Measurements from ENCODE around the gene RALGDS. TPM values are rescaled to one million over a fixed set of nuclear protein-coding genes. Genes with fewer than 3 reads are reported as not detected.
A peak's percentile ranks its signal among the peaks of the same experiment; 100 is the strongest.

Gene RALGDS
- total and polyA plus RNA-seq, 5 experiments from 2014 or later, result 14.1 to 99.9 (median 35.5) TPM

DNA sequence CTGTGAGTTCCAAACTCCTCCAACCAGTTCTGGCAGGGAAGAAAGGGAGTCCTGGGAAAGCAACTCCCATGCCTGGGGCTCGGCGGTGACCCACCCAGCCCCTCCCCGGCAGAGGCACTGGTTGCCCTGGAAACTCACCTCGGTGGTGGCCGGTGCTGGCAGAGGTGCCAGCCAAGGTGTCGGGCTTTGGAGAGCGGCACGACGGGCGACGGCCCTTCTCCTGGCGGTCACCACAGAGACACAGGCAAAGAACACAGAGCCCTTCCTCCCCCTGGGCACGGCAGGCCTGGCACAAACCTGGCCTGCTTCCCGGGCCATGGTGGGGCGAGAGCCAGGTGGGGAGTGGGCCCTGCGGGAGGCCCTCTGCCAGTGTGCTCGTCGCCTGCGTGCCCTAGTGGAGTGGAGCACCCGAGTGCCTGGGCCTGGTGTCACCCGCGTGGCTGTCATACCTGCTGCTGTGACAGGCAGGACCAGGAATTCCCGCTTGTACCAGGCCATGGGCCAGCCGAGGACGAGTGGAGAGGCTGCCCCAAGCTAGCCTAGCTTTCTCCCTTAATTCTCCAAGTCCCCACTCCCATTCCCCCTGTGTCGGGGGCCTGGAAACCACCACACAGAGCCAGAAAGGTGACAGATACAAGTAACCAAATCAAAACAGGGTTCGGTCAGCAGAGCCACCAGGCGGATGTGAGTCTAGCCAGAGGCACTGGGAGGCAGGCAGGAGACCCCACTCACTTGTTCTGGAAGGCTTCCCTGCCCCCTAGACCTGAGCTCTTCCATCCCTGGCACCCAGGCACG is 8.2 kb upstream of the RALGDS start:
- POLR2A ChIA-PET, result interaction anchor here (0.6 to 6.0 kb wide), 4 partner anchors 8 to 311 kb away, joined by 4 to 99 read pairs (median 6); partner anchors contain the start of gene RALGDS
- H3K4me1 Mint-ChIP-seq, result peaks cover 40 to 87% (median 80%) of the 10 kb centered on the region in 4 donors
- no peaks in the 10 kb centered on the region for H3K9me3 Mint-ChIP-seq
- no peak for ATAC-seq
- H3K36me3 Mint-ChIP-seq, result peaks cover 0 to 2% (median 2%) of the 10 kb centered on the region in 3 donors
- no peak for DNase-seq
- H3K27ac Mint-ChIP-seq, result peak overlapping the region; percentile 57 to 100 (median 100)
- peak overlapping the region; percentile 18 to 90 (median 72) for H3K4me3 Mint-ChIP-seq
- no peaks in the 10 kb centered on the region for H3K27me3 Mint-ChIP-seq

GRCh38 chr9:133128152-133128551 is 7.1 kb upstream of the RALGDS start:
- DNase-seq, result no peak
- peaks cover 39 to 87% (median 80%) of the 10 kb centered on the region in 4 donors for H3K4me1 Mint-ChIP-seq
- no peaks in the 10 kb centered on the region for H3K27me3 Mint-ChIP-seq
- peaks cover 0 to 2% (median 2%) of the 10 kb centered on the region in 3 donors for H3K36me3 Mint-ChIP-seq
- peak overlapping the region; percentile 82 to 100 (median 90) for H3K27ac Mint-ChIP-seq
- no peak for ATAC-seq
- POLR2A ChIA-PET, result interaction anchor here (3.1 to 6.0 kb wide), 2 partner anchors 15 kb away, joined by 16 to 99 read pairs; no protein-coding TSS in a partner anchor
- peak overlapping the region; percentile 7 to 83 (median 67) for H3K4me3 Mint-ChIP-seq
- H3K9me3 Mint-ChIP-seq, result no peaks in the 10 kb centered on the region

GRCh38 chr9:133127340-133127981 is 6.4 kb upstream of the RALGDS start:
- POLR2A ChIA-PET, result interaction anchor here (1.1 to 3.1 kb wide), 3 partner anchors 16 to 97 kb away, joined by 3 to 16 read pairs (median 8); partner anchors contain the start of gene GTF3C5
- DNase-seq, result peak in 4 of 10 donors; percentile 39 to 63 (median 51)
- Mint-ChIP-seq H3K27ac (peak overlapping the region; percentile 82 to 100 (median 90)), H3K9me3 (no peaks in the 10 kb centered on the region), H3K36me3 (peaks cover 0 to 2% (median 2%) of the 10 kb centered on the region in 3 donors), H3K4me3 (peak overlapping the region; percentile 7 to 83 (median 67)), H3K4me1 (peaks cover 39 to 87% (median 75%) of the 10 kb centered on the region in 4 donors), H3K27me3 (no peaks in the 10 kb centered on the region)
- ATAC-seq, result peak; percentile 29 to 70

DNA sequence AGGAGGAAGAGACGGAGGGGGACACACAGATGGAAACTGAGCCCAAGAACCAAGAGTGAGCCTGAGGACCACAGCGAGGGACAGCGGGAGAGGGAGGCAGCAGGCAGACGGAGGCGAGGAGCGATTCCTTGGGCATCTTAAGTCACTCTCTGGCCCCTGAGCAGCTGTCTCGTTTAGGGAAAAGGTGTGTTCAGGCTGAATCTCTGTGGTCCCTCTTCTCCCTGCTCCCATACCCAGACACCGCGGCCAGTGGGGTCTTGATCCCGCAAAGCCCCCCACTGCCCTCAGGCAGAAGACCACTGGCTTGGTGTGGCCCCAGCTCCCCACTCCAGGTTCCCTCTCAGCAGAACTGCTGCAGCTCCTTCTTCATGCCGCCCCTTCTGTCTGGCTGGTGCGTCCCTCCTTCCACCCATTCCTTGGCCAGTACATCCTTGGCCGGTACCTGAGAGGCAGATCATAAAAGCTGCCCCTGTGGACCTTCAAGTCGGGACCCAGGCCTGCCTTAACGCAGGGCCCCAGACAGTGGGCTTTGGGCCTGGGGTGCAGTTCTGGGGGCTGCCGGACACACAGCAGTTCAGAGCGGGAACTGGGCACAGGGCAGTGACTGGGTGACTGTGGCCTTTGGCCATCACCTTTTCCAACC is 5.8 kb upstream of the RALGDS start:
- Mint-ChIP-seq H3K4me3 (peak overlapping the region; percentile 7 to 83 (median 72)), H3K4me1 (peaks cover 41 to 87% (median 73%) of the 10 kb centered on the region in 4 donors), H3K27ac (peak overlapping the region; percentile 60 to 100 (median 92)), H3K9me3 (no peaks in the 10 kb centered on the region), H3K36me3 (peaks cover 0 to 2% (median 2%) of the 10 kb centered on the region in 3 donors), H3K27me3 (no peaks in the 10 kb centered on the region)
- DNase-seq (no peak), ATAC-seq (no peak)
- POLR2A ChIA-PET, result interaction anchor here (0.6 to 3.1 kb wide), 4 partner anchors 17 to 96 kb away, joined by 3 to 16 read pairs (median 6); partner anchors contain the start of gene GTF3C5

GRCh38 chr9:133125941-133126696 is 5.1 kb upstream of the RALGDS start:
- DNase-seq, result peak in 4 of 10 donors; percentile 26 to 42 (median 32)
- POLR2A ChIA-PET, result interaction anchor here (0.6 to 3.1 kb wide), 8 partner anchors 8 to 96 kb away, joined by 3 to 16 read pairs (median 4); partner anchors contain the start of gene GTF3C5
- Mint-ChIP-seq H3K27me3 (no peaks in the 10 kb centered on the region), H3K27ac (peak overlapping the region; percentile 45 to 100 (median 91)), H3K4me1 (peaks cover 42 to 86% (median 71%) of the 10 kb centered on the region in 4 donors), H3K36me3 (peaks cover 0 to 2% (median 2%) of the 10 kb centered on the region in 3 donors), H3K4me3 (peak overlapping the region; percentile 7 to 83 (median 72)), H3K9me3 (no peaks in the 10 kb centered on the region)
- no peak for ATAC-seq

DNA sequence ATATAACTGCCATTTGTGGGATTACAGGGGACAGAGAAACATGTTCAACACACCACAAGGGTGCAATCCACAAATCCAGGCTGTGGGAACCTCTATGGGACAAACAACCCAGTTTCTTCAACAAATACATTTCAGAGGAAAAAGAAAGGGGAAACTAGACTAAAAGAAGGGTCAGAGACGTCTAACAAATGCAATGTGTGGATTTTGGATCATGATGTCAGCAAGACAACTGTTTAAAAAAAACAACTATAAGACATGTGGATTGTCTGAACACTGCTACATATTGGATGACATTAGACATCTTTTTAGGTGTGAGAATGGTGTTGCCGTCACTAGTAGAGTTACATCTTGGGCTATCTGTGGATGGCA is 3.9 kb upstream of the RALGDS start:
- peak overlapping the region in 9 of 10 donors; percentile 45 to 99 (median 87) for H3K27ac Mint-ChIP-seq
- peaks cover 38 to 81% (median 69%) of the 10 kb centered on the region in 4 donors for H3K4me1 Mint-ChIP-seq
- peaks cover 0 to 2% (median 2%) of the 10 kb centered on the region in 3 donors for H3K36me3 Mint-ChIP-seq
- peak overlapping the region in 7 of 10 donors; percentile 7 to 62 (median 45) for H3K4me3 Mint-ChIP-seq
- H3K27me3 Mint-ChIP-seq, result no peaks in the 10 kb centered on the region
- ATAC-seq (no peak), DNase-seq (no peak)
- POLR2A ChIA-PET, result interaction anchor here (0.6 to 3.1 kb wide), 6 partner anchors 9 to 24 kb away, joined by 3 to 16 read pairs (median 3); no protein-coding TSS in a partner anchor
- no peaks in the 10 kb centered on the region for H3K9me3 Mint-ChIP-seq

DNA sequence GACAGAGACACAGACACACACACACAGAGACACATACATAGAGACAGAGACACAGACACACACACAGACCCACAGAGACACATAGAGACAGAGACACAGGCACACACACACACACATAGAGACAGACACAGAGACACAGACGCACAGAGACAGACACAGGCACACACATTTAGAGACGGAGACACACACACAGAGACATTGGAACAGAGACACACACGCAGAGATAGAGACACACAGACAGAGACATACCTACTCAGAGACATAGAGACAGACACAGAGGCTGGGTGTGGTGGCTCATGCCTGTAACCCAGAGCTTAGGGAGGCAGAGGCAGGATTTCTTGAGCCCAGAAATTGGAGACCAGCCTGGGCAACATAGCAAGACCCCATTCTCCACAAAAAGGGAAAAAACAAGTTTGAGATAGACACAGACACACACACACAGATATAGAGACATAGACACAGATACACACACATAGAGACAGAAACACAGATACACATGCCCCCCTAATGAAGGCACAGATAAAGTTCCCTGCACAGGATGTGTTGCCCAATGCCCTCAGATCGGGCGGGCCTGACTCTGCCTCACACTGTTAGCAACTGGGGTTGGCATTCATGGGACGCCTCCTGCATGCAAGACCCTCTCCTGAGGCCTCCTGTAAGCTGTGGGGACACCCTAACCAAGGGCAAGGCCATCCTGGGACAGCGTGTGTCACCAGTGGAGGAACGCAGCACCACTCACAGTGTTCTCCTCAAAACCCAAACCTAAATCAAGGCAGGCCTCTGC is 3.3 kb upstream of the RALGDS start:
- H3K27me3 Mint-ChIP-seq, result no peaks in the 10 kb centered on the region

GRCh38 chr9:133122935-133123611 is 2.0 kb upstream of the RALGDS start:
- Mint-ChIP-seq H3K4me3 (peak overlapping the region in 5 of 10 donors; percentile 15 to 89 (median 78)), H3K36me3 (peaks cover 0 to 2% (median 2%) of the 10 kb centered on the region in 3 donors), H3K27me3 (no peaks in the 10 kb centered on the region), H3K4me1 (peaks cover 41 to 79% (median 70%) of the 10 kb centered on the region in 4 donors), H3K27ac (peak overlapping the region; percentile 80 to 100 (median 96)), H3K9me3 (no peaks in the 10 kb centered on the region)
- POLR2A ChIA-PET, result interaction anchor here (0.7 to 6.0 kb wide), 6 partner anchors 10 to 147 kb away, joined by 3 to 54 read pairs (median 10); partner anchors contain the start of gene GTF3C5
- DNase-seq (no peak), ATAC-seq (no peak)

More for the DNA sequence above, 3.3 kb upstream of the RALGDS start:
- Mint-ChIP-seq H3K4me1 (peaks cover 38 to 79% (median 68%) of the 10 kb centered on the region in 4 donors), H3K36me3 (peaks cover 0 to 2% (median 2%) of the 10 kb centered on the region in 3 donors), H3K9me3 (no peaks in the 10 kb centered on the region), H3K4me3 (peak overlapping the region in 9 of 10 donors; percentile 7 to 61 (median 24)), H3K27ac (peak overlapping the region; percentile 65 to 99 (median 88))
- POLR2A ChIA-PET, result interaction anchor here (0.6 to 2.3 kb wide), 2 partner anchors 9 to 23 kb away, joined by 3 to 8 read pairs; no protein-coding TSS in a partner anchor
- DNase-seq (no peak), ATAC-seq (no peak)

GRCh38 chr9:133122605-133122934 is 1.5 kb upstream of the RALGDS start:
- POLR2A ChIA-PET, result interaction anchor here (1.1 to 6.0 kb wide), 4 partner anchors 10 to 92 kb away, joined by 5 to 54 read pairs (median 16); partner anchors contain the start of gene GTF3C5
- Mint-ChIP-seq H3K27me3 (no peaks in the 10 kb centered on the region), H3K36me3 (peaks cover 0 to 2% (median 0%) of the 10 kb centered on the region in 3 donors), H3K9me3 (no peaks in the 10 kb centered on the region), H3K27ac (peak overlapping the region; percentile 81 to 100 (median 96)), H3K4me1 (peaks cover 38 to 79% (median 69%) of the 10 kb centered on the region in 4 donors), H3K4me3 (peak overlapping the region in 6 of 10 donors; percentile 15 to 89 (median 51))
- no peak for DNase-seq
- ATAC-seq, result no peak

DNA sequence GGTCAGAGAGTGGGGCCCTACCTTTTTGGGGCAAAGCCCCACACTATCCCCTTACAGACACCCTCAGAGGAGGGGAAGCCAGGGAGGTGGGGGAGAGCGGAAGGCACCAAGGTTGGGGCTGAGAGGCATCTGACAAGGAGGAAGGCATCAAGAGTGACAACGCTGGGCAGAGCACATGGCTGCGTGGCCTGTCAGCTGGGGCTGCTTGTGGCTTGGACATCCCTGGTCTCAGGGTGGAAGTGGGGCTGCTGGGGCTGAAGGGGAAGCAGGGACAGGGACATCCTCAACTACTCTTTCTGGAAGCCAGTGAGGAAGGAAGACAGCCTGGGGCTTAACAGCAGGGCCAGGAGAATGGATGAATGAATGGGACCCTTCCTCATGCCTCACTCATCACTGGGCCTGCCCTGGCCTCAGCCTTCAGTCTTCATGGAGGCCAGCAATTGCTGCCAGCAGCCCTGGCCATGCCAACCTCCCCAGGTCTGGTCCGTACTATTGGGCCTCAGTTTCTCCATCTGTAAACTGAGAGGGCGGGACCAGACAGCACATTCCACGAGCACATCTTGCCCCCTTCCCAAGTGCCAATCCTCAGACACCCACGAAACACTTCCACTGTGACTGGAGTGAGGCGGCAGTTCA is 993 bp upstream of the RALGDS start:
- H3K4me3 Mint-ChIP-seq, result peak overlapping the region; percentile 73 to 89 (median 78)
- H3K9me3 Mint-ChIP-seq, result no peaks in the 10 kb centered on the region
- POLR2A ChIA-PET, result interaction anchor here (1.1 to 6.0 kb wide), 6 partner anchors 8 to 27 kb away, joined by 3 to 54 read pairs (median 13); no protein-coding TSS in a partner anchor
- ATAC-seq, result peak; percentile 37 to 42
- H3K36me3 Mint-ChIP-seq, result peaks cover 0 to 2% (median 0%) of the 10 kb centered on the region in 3 donors
- no peaks in the 10 kb centered on the region for H3K27me3 Mint-ChIP-seq
- DNase-seq, result peak in 3 of 10 donors; percentile 31 to 76 (median 36)
- H3K4me1 Mint-ChIP-seq, result peaks cover 38 to 76% (median 67%) of the 10 kb centered on the region in 4 donors
- H3K27ac Mint-ChIP-seq, result peak overlapping the region; percentile 90 to 100 (median 98)
